Adrenal gland (tissue), 5 donors: ENCODE measurements around the gene GPT2.

ENCODE experiments used
- CTCF ChIP-seq, 6 experiments: fragments of 450-650 bp in 4 of 6; fragments of 200-600 bp in 2 of 6; sonication (generic) in 1 of 6; IDR thresholded peaks; 1 replicate in 5 of 6; 2 replicates in 1 of 6; pipeline versions ENCODE4 v1.5.1 to v1.8.0; 2016 to 2021; ENCODE audit warnings: antibody characterized with exemption in 6 of 6, mild to moderate bottlenecking in 2 of 6, moderate library complexity in 1 of 6
- POLR2A ChIP-seq, 2 donors: fragments of 450-650 bp; IDR thresholded peaks; one replicate each; pipeline ENCODE4 v1.6.1; 2017; ENCODE audit warnings: antibody characterized with exemption in 2 of 2, mild to moderate bottlenecking in 2 of 2, moderate library complexity in 1 of 2
- donor health status: DM: no; HTN: no; CAD: no.

- TF ChIP-seq CTCF (IDR thresholded peaks at IDR 0.05), result no peak
- TF ChIP-seq POLR2A (IDR thresholded peaks at IDR 0.05), result no peak
These were observed 28.8 kb upstream of the GPT2 start for GRCh38 chr16:46855389-46855788.
